HL-60 (cell line): ENCODE results near the gene CYP27A1.
"Not testable (repeated sequence)": the region's sequence is repeated elsewhere in the genome, so short reads cannot be mapped to it uniquely, and the experiment has no call there.

Experiments
- CTCF ChIP-seq: IDR thresholded peaks from one replicate; pipeline ENCODE4 v1.5.1; 2011; ENCODE audit warnings: low read length, control low read depth, inconsistent platforms; ENCODE audit not compliant: insufficient read depth
- GABPA ChIP-seq: IDR thresholded peaks from 2 replicates; pipeline ENCODE4 v1.6.1; 2012; ENCODE audit warnings: low read depth
- POLR2AphosphoS5 ChIP-seq: IDR thresholded peaks from 2 replicates; pipeline ENCODE4 v1.6.1; 2012; ENCODE audit warnings: low read depth
- REST ChIP-seq: IDR thresholded peaks from 2 replicates; pipeline ENCODE4 v1.6.1; 2012; ENCODE audit warnings: low read depth; ENCODE audit not compliant: insufficient replicate concordance
- SPI1 ChIP-seq: IDR thresholded peaks from 2 replicates; pipeline ENCODE4 v1.6.1; 2012; ENCODE audit warnings: low read depth, mild to moderate bottlenecking, borderline replicate concordance

GRCh38 chr2:218846963-218847362 is 65.0 kb downstream of the CYP27A1 start:
- TF ChIP-seq CTCF, GABPA, REST, POLR2AphosphoS5, SPI1: not testable (repeated sequence)
